NCI-H1105 (cell line): Measurements from ENCODE around the gene BARX2.
A peak's percentile ranks its signal among the peaks of the same experiment; 100 is the strongest.

ENCODE experiments used
- DNase-seq: peaks from one replicate; lab custom pipeline; 2025; lab: John Stamatoyannopoulos, UW

Gene BARX2

GRCh38 chr11:129374081-129374992, 1.3 kb upstream of the BARX2 start:
- no peak for DNase-seq

- DNase-seq: no peak
These were observed 476 bp upstream of the BARX2 start for GRCh38 chr11:129374993-129375750.

- no peak for DNase-seq
These were observed 1.2 kb downstream of the BARX2 start for GRCh38 chr11:129376658-129377341.

GRCh38 chr11:129377739-129378138, 2.1 kb downstream of the BARX2 start:
- DNase-seq: no peak

- no peak for DNase-seq
These were observed 4.8 kb downstream of the BARX2 start for GRCh38 chr11:129380413-129380812.

- no peak for DNase-seq
These were observed 6.9 kb downstream of the BARX2 start for GRCh38 chr11:129382583-129382982.

- DNase-seq: peak; percentile 76
These were observed 7.4 kb downstream of the BARX2 start for GRCh38 chr11:129383060-129383459.

- DNase-seq: no peak
These were observed 7.9 kb downstream of the BARX2 start for GRCh38 chr11:129383502-129383901.

GRCh38 chr11:129384415-129384814, 8.8 kb downstream of the BARX2 start:
- no peak for DNase-seq

GRCh38 chr11:129385801-129386200, 10.2 kb downstream of the BARX2 start:
- DNase-seq: no peak

- DNase-seq: no peak
These were observed 11.2 kb downstream of the BARX2 start for GRCh38 chr11:129386795-129387397.

GRCh38 chr11:129387434-129387833, 11.8 kb downstream of the BARX2 start:
- no peak for DNase-seq

GRCh38 chr11:129388824-129389223, 13.2 kb downstream of the BARX2 start:
- no peak for DNase-seq

- no peak for DNase-seq
These were observed 14.7 kb downstream of the BARX2 start for GRCh38 chr11:129390303-129390821.

GRCh38 chr11:129391360-129391759, 15.7 kb downstream of the BARX2 start:
- no peak for DNase-seq

GRCh38 chr11:129391821-129392220, 16.2 kb downstream of the BARX2 start:
- DNase-seq: no peak

- no peak for DNase-seq
These were observed 17.3 kb downstream of the BARX2 start for GRCh38 chr11:129392995-129393394.

- no peak for DNase-seq
These were observed 19.1 kb downstream of the BARX2 start for GRCh38 chr11:129394709-129395108.

GRCh38 chr11:129395432-129395831, 19.8 kb downstream of the BARX2 start:
- DNase-seq: no peak

- no peak for DNase-seq
These were observed 20.2 kb downstream of the BARX2 start for GRCh38 chr11:129395883-129396282.

GRCh38 chr11:129396454-129396853, 20.8 kb downstream of the BARX2 start:
- no peak for DNase-seq
